NCI-H2196 (cell line): ENCODE measurements around the gene SFT2D2.
"Not testable (repeated sequence)": the region's sequence is repeated elsewhere in the genome, so short reads cannot be mapped to it uniquely, and the experiment has no call there.

Source experiments
- DNase-seq: peaks from one replicate; lab custom pipeline; 2025; ENCODE audit not compliant: unreplicated experiment; lab: John Stamatoyannopoulos, UW

Gene SFT2D2

GRCh38 chr1:168225476-168226190 lies at the start of gene SFT2D2:
Gene SFT2D2 (plus strand): TSS chr1:168226004. CDS start chr1:168226080, 76 bp downstream.
- peak; percentile 90 for DNase-seq

GRCh38 chr1:168178227-168178637 lies 47.6 kb upstream of the SFT2D2 start:
- DNase-seq: peak; percentile 48

DNA sequence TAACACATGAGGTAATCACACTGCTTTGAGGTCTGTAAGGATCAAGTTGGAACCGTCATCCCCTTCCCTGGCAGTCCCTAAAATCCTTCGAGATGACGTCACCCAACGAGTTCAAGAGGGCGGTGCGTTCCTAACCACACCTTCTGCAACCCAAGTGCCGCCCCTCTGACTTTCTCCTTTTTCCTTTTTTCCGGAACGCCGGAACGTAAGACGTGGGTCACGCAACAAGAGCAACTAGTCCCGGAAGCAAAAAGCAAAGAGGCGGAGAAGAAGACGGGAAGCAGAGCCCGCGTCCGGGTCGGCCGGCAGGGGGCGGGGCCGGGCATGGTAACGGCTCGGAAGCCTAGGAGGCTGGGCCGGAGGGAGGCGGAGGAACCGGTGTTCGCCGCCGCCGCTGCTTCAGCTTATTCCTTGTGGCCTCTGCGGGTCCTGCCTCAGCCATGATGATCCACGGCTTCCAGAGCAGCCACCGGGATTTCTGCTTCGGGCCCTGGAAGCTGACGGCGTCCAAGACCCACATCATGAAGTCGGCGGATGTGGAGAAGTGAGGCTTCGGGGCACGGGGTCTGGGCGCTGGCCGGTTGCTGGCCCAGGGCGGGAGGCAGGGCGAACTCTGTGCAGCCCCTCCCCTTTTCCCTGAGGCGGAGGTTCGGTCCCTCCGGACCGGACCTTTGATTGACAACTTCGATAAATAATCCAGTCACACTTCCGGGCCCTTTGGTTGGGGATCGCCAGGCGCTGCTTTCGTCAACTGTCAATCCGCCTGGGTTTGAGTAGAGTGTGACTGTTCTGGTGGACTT lies 47.0 kb upstream of the SFT2D2 start, which contains the start of gene TIPRL:
TIPRL (plus strand) TSS at position 325 of the 800 bp plus-strand sequence; CDS start at position 441, 116 bp downstream.
- peak; percentile 98 for DNase-seq

DNA sequence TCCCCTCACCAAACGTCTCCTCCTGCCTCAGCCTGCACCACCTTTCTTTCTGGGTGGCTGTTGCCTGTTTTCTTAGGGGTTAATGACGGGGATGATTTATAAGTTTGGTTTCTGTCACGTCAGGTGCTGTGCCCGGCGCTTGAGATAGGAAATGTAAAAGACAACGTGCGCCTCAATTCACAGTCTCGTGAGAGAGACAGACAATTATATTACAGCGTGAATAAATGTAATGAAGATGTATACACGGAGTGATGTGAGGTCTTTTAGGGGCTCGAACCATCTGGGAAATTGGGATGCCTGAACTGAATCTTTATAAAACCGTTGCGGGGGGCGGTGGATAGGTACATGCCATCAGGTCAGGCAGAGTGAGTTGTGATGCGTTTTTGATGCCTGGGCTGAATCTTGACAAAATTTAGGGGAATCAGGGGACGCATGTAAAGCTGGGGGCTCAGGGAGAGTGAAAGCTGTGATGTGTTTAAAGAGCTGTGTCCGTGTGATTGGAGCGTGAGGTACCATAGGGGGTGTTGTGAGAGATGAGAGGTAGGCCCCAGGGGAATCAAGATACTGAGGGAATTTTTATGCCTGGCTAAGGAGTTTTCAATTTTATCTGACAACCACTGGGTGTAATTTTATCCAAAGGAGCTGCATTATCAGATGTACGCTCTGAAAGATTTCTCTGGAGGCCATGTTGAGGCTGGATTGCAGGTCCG lies 46.2 kb upstream of the SFT2D2 start:
- no peak for DNase-seq

GRCh38 chr1:168180148-168180524 lies 45.7 kb upstream of the SFT2D2 start:
- no peak for DNase-seq

DNA sequence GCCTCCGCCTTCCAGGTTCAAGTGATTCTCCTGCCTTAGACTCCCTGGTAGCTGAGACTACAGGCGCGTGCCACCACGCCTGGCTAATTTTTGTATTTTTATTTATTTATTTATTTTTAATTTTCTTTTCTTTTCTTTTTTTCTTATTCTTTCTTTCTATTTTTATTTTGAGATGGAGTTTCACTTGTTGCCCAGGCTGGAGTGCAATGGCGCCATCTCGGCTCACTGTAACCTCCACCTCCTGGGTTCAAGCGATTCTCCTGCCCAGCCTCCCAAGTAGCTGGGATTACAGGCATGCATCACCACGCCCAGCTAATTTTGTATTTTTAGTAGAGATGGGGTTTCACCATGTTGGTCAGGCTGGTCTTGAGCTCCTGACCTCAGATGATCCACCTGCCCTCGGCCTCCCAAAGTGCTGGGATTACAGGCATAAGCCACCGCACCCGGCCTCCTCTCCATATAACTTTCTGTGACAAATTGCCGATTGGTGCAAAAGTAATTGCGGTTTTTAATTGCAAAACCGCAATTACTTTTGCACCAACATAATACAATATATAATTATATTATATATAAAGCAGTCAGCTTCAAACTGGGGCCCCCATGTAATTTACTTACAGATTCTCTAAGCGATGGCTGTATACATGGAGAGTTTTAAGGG lies 44.6 kb upstream of the SFT2D2 start:
- DNase-seq: not testable (repeated sequence)

DNA sequence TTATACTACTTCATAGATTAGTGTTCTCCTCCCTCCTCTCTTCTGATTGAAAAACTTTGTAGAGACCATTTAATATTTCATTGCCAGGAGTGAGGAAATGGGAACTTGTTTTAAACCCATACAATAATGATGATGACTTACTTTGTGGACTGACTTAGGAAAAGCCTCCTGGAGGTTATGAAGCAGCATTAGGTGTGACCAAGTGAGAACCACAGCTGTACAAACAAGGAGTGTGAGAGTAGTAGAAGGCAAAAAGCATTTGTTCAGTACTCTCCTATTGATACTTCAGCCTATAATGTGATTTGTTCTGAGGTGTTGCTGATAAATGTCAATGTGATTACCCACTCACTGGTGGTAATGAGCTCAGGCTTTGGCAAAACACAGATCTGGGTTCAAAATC lies 38.6 kb upstream of the SFT2D2 start:
- no peak for DNase-seq

GRCh38 chr1:168190403-168190802 lies 35.4 kb upstream of the SFT2D2 start:
- DNase-seq: no peak

DNA sequence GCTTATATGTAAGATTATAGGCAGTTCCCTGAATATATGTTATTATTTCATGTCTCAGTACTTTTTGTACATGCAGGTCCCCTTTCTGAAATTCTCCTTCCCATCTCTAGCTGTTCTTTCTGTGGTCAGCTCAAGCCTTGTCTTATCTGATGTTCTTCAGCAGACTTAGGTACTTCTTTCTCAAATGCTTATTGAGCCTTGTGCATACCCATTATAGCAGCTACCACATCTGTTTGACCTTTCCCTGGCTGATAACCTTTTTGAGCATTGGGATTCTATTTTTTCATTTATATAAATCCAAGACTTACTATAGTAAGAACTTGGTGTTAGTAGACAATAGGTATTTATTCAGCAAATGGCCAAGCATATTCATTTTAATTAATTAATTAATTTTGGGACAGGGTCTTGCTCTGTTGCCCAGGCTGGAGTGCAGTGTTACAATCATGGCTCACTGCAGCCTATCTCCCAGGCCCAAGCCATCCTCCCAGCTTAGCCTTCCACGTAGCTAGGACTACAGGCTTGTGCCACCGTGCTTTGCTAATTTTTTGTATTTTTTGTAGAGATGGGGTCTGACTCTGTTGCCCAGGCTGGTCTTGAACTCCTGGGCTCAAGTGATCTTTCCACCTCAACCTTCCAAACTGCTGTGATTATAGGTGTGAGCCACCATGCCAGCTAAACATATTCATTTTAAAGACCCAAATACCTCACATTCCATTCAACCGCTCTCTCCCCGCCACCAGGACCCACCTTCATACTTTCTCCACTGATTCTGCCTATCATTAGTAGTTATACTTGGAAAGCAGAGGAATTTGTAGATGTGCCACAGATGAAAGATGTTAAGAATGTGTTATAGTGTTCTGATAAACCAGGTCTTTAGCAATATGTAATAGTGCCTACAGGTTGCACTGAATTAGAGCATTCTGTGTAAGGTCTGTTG lies 30.3 kb upstream of the SFT2D2 start:
- DNase-seq: no peak

GRCh38 chr1:168199056-168199455 lies 26.7 kb upstream of the SFT2D2 start:
- no peak for DNase-seq

DNA sequence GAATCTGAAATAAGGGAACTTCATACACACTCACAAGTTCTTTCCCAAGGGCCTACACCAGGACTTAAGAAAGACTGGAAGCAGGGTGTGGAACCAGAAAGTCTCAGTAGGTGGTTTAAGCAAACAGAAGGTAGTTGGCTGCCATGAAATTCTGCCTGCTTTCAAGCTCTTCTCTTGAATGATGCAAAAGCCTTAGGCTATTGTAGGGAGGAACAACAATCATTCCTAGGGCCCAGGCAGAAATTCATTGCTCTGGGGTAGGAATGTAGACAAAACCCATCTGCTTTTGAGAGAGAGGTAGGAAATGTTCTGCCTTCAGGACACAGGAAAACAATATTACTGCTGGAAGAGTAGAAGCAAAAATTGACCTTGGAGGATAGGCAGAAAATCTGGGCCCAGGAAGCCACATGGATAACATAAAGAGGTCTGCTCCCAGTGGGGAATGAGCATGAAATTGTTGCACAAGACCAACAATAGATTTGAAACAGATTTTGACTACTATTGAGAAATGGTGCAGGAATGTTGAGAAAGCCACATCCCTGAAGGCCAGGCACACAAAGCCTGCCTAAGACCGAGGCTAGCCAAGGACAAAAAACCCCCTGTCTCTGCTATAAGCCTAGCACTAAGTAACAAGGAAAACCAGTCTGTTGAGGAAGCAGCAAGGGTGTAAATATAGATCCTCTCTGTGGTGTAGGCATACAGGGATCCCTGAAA lies 22.7 kb upstream of the SFT2D2 start:
- no peak for DNase-seq

- no peak for DNase-seq
Measured at GRCh38 chr1:168206111-168206510, 19.7 kb upstream of the SFT2D2 start.

- not testable (repeated sequence) for DNase-seq
Measured at GRCh38 chr1:168207673-168208072, 18.1 kb upstream of the SFT2D2 start.

DNA sequence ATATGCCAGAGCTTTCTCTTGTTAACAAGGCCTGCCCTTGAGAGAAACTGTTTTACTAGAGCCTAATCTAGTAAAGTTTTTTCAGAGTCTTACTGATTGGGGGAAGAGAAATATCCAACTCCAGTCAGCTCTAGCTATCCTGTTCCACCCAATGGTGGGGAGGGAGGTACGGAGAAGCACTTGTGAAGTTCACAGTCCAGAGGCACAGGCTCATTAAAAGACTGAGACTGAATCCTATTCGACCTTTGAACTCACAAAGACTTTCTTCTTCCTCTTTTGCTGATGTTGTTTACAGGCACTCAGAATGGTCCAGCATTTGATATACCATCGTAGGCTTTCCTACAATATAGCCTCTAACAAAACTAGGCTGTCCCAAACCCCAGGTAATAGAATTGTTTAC lies 15.5 kb upstream of the SFT2D2 start:
- no peak for DNase-seq

DNA sequence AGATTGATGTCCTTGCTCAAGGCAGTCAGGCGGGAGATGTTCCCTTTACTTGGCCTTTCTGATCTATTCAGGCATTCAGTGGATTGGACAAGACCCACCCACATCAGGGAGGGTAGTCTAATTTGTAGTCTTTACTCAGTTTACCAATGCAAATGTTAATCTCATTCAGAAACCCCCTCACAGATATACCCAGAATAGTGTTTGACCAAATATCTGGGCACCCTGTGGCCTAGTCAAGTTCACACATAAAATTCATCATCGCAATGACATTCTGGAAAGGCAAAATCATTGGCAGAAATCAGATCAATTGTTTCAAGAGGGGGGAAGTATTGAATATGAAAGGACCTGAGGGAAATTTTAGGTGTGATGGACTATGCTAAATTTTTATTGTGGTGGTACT lies 12.5 kb upstream of the SFT2D2 start:
- DNase-seq: no peak

DNA sequence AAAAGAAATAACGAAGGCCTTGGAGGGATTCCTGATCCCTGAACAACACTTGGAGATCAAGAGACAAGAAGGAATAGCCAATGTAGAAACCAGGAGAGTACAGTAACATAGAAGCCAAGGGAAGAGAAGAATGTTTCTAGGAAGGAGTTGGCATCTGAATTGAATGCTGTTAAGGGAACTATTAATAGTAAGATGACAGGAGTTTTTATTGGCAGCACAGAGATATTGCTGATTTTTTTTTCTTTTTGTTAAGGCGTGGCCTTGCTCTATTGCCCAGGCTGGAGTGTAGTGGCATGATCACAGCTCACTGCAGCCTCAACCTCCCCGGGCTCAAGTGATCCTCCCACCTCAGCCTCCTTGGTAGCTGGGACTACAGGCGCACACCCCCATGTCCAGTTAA lies 9.6 kb upstream of the SFT2D2 start:
- no peak for DNase-seq

DNA sequence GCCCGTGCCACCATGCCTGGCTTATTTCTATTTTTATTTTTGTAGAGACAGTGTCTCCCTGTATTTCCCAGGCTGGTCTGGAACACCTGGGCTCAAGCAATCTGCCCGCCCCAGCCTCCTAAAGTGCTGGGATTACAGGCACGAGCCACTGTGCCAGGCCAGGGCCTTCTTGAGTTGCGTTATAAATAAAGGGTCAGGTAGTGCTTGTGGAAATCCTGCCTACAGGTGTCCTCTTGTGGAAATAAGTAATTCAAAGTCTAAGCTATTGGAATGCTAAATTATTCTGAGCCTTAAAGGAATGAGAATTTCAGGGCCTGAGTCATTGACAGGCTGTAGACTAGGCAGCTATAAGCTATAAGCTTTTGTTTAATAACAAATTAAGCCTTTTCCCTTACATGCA lies 8.1 kb upstream of the SFT2D2 start:
- no peak for DNase-seq

GRCh38 chr1:168218658-168219057 lies 7.1 kb upstream of the SFT2D2 start:
- no peak for DNase-seq

DNA sequence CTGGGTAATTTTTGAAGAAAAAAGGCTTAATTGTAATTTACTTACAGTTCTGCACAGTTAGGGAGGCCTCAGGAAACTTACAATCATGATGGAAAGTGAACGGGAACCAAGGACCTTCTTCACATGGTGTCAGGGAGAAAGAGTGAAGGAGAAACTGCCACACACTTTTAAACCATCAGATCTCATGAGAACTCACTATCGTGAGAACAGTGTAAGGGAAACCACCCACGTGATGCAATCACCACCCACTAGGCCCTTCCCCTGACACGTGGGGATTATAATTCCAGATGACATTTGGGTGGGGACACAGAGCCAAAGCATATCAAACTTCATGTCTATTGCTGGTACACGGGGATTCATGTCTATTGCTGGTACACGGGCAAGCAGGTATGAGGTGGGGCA lies 5.3 kb upstream of the SFT2D2 start:
- DNase-seq: no peak
